GM23338 (cell line): ENCODE measurements around the gene FN1. TPM values are rescaled to one million over a fixed set of nuclear protein-coding genes. Genes with fewer than 3 reads are reported as not detected.
A peak's percentile ranks its signal among the peaks of the same experiment; 100 is the strongest.

Source experiments
- ATAC-seq: fragments of 200-7000 bp; cut with Tn5 transposase; 3 replicates; pipeline ENCODE4 v1.9.1; 2020
- DNase-seq: peaks from one replicate; pipeline ENCODE4 v3.0.0-alpha.2; 2015; ENCODE audit warnings: low spot score
- H2AFZ ChIP-seq: fragments of 200-600 bp; sonication (generic); 2 replicates; pipeline ENCODE4 v1.8.0; 2016; ENCODE audit warnings: antibody characterized with exemption, mild to moderate bottlenecking, moderate library complexity
- H3F3A ChIP-seq: fragments of 200-600 bp; sonication (generic); replicated peaks from 2 replicates; pipeline ENCODE4 v1.8.0; 2017; ENCODE audit warnings: antibody characterized with exemption, mixed run types, low read depth
- H3K27ac ChIP-seq: fragments of 200-600 bp; sonication (generic); 2 replicates; pipeline ENCODE4 v1.6.1; 2016; ENCODE audit warnings: low read depth
- H3K27me3 ChIP-seq: fragments of 200-600 bp; sonication (generic); 2 replicates; pipeline ENCODE4 v1.8.0; 2016; ENCODE audit warnings: mild to moderate bottlenecking, mixed run types, moderate library complexity; ENCODE audit not compliant: insufficient read depth
- H3K36me3 ChIP-seq: fragments of 200-600 bp; sonication (generic); 2 replicates; pipeline ENCODE4 v1.8.0; 2016; ENCODE audit warnings: mild to moderate bottlenecking; ENCODE audit not compliant: insufficient read depth
- H3K4me1 ChIP-seq: fragments of 200-600 bp; sonication (generic); 2 replicates; pipeline ENCODE4 v1.8.0; 2016; ENCODE audit warnings: mild to moderate bottlenecking, moderate library complexity; ENCODE audit not compliant: insufficient read depth
- H3K4me2 ChIP-seq: fragments of 200-600 bp; sonication (generic); 2 replicates; pipeline ENCODE4 v1.7.1; 2017; ENCODE audit warnings: mixed run types
- H3K4me3 ChIP-seq: fragments of 200-600 bp; sonication (generic); 2 replicates; pipeline ENCODE4 v1.6.1; 2016; ENCODE audit warnings: mixed run types
- H3K79me2 ChIP-seq: fragments of 200-600 bp; sonication (generic); replicated peaks from 2 replicates; pipeline ENCODE4 v1.8.0; 2017; ENCODE audit warnings: mild to moderate bottlenecking; ENCODE audit not compliant: insufficient read depth
- H3K9me2 ChIP-seq: fragments of 200-600 bp; sonication (generic); 2 replicates; pipeline ENCODE4 v1.8.0; 2017; ENCODE audit not compliant: insufficient read depth
- H4K20me1 ChIP-seq: fragments of 200-600 bp; sonication (generic); replicated peaks from 2 replicates; pipeline ENCODE4 v1.8.0; 2017; ENCODE audit warnings: mild to moderate bottlenecking; ENCODE audit not compliant: insufficient read depth
- H3K27ac Mint-ChIP-seq: 2 replicates; pipeline ENCODE4 v1.8.0; 2020; ENCODE audit warnings: inconsistent platforms, mild to moderate bottlenecking, moderate library complexity, mixed read lengths
- H3K27me3 Mint-ChIP-seq: 3 replicates; pipeline ENCODE4 v1.8.0; 2022; ENCODE audit warnings: low read depth, mild to moderate bottlenecking, moderate library complexity, mixed read lengths, inconsistent platforms; ENCODE audit not compliant: insufficient read depth, poor library complexity
- H3K36me3 Mint-ChIP-seq: 3 replicates; pipeline ENCODE4 v1.8.0; 2021; ENCODE audit warnings: low read depth, mild to moderate bottlenecking, inconsistent platforms, moderate library complexity, mixed read lengths
- H3K4me1 Mint-ChIP-seq: 3 replicates; pipeline ENCODE4 v1.8.0; 2020; ENCODE audit warnings: mild to moderate bottlenecking, inconsistent platforms, mixed read lengths
- H3K4me3 Mint-ChIP-seq: 3 replicates; pipeline ENCODE4 v1.8.0; 2021; ENCODE audit warnings: moderate library complexity, mild to moderate bottlenecking, inconsistent platforms, mixed read lengths
- H3K9me3 Mint-ChIP-seq: 3 replicates; pipeline ENCODE4 v1.8.0; 2020; ENCODE audit warnings: moderate library complexity, mild to moderate bottlenecking, inconsistent platforms, mixed read lengths
- CREB1 ChIP-seq: fragments of 250-450 bp; sonication (Bioruptor Pico); IDR thresholded peaks from 2 replicates; pipeline ENCODE4 v1.5.0; 2020; ENCODE audit warnings: low read depth, mild to moderate bottlenecking, moderate library complexity
- EZH2 ChIP-seq: fragments of 200-600 bp; sonication (generic); IDR thresholded peaks from one replicate; pipeline ENCODE4 v1.8.0; 2017; ENCODE audit warnings: antibody characterized with exemption, mild to moderate bottlenecking, low read depth; ENCODE audit not compliant: unreplicated experiment
- EZH2phosphoT487 ChIP-seq: fragments of 200-600 bp; sonication (generic); IDR thresholded peaks from one replicate; pipeline ENCODE4 v1.8.1; 2018; ENCODE audit warnings: antibody characterized with exemption; ENCODE audit not compliant: unreplicated experiment
- JUNB ChIP-seq: IDR thresholded peaks from one replicate; pipeline ENCODE4 v1.6.1; 2016; ENCODE audit warnings: antibody characterized with exemption; ENCODE audit not compliant: unreplicated experiment
- NANOG ChIP-seq: IDR thresholded peaks from 2 replicates; pipeline ENCODE4 v1.6.1; 2016; ENCODE audit warnings: antibody characterized with exemption, borderline replicate concordance
- POLR2AphosphoS5 ChIP-seq: IDR thresholded peaks from 2 replicates; pipeline ENCODE4 v1.6.1; 2016; ENCODE audit warnings: antibody characterized with exemption, low read depth
- STAT1 ChIP-seq: IDR thresholded peaks from one replicate; pipeline ENCODE4 v1.6.1; 2016; ENCODE audit warnings: antibody characterized with exemption; ENCODE audit not compliant: unreplicated experiment
- ZNF114 ChIP-seq: fragments of 250-450 bp; sonication (Bioruptor Pico); IDR thresholded peaks from 2 replicates; pipeline ENCODE4 v1.5.0; 2020; ENCODE audit warnings: mild to moderate bottlenecking, moderate library complexity
- ZNF331 ChIP-seq: fragments of 250-450 bp; sonication (Bioruptor Pico); IDR thresholded peaks from 2 replicates; pipeline ENCODE4 v1.5.0; 2020; ENCODE audit warnings: low read depth, mild to moderate bottlenecking, moderate library complexity
- polyA plus RNA-seq: library from polyadenylated mRNA; unstranded; fragments of >200 nt; fragmentation: Nextera tagmentation; extraction: Ambion mirVana; gene quantifications from 2 replicates; pipeline ENCODE4 v1.2.1, GENCODE V29; 2016
- total RNA-seq: library from RNA; depleted of rRNA; stranded (reverse); fragments of >200 nt; shearing (Covaris generic); gene quantifications from 2 replicates; pipeline ENCODE4 v1.2.3, GENCODE V29; 2014
- TF ChIP-seq, protein P1 (sequence below): IDR thresholded peaks from 2 replicates; pipeline ENCODE4 v1.6.1; 2016; ENCODE audit warnings: antibody characterized with exemption
- TF ChIP-seq, protein P2 (sequence below), 2 experiments: fragments of 200-600 bp in 1 of 2; sonication (generic) in 1 of 2; conservative IDR thresholded peaks; 2 replicates each; pipeline versions ENCODE4 v1.5.1 to v1.6.1; 2016 to 2017; ENCODE audit warnings: antibody characterized with exemption in 2 of 2, low read depth in 2 of 2, mild to moderate bottlenecking in 2 of 2, moderate library complexity in 1 of 2
- TF ChIP-seq, protein P3 (sequence below): fragments of 250-450 bp; sonication (Bioruptor Pico); IDR thresholded peaks from 2 replicates; pipeline ENCODE4 v1.5.0; 2020; ENCODE audit warnings: mild to moderate bottlenecking, moderate library complexity
- TF ChIP-seq, protein P4 (sequence below): IDR thresholded peaks from one replicate; pipeline ENCODE4 v1.6.1; 2018; ENCODE audit warnings: antibody characterized with exemption; ENCODE audit not compliant: unreplicated experiment

FN1 gene
- total and polyA plus RNA-seq, 2 experiments from 2014 or later = 79.6 to 255 TPM

DNA sequence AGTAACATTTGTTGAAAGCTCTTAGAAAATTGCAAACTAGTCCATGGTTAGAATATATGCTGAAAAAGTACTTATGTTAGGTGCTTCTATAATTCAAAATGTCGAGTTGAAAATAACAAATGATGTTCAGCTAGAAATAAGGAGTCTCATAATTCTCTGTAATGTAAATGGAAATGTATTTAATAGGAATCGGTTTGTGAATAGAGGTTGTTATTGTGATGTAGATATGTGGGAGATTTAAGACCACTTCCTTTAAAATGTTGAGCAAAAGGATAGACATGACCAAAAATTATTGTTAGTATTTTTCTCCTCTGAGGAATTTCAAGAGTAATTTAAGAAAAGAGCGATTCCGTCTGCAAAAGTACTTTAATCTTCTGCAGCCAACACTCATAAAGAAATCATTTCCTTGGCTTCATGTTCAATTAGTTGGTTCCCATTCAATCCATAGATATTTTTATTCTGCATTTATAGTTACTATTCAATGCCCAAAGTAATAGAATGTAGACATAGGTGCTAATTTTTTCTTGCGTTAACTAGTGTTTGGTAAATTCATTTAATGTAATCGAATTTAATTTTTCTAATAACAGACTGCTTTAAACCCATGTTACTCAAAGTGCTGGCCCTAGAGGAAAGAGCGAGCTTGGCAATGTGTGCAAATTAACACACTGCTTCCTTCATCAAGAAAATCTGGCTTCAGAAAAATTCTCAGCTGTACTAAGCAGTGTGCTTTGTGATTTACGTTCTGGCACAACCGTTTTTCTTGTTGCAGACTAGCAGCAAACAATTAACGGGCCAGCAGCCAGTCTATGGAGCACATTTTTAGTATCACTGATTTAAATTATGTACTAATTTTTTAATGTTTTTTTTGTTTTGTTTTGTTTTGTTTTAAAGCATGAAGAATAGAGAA is 32.2 kb downstream of the FN1 start:
- ATAC-seq (no peak), DNase-seq (no peak)
- TF ChIP-seq NANOG (no peak), EZH2phosphoT487 (no peak), CREB1 (no peak), ZNF114 (CRISPR knock-in tag) (no peak), ZNF331 (CRISPR knock-in tag) (no peak), EZH2 (no peak), POLR2AphosphoS5 (no peak), JUNB (no peak), STAT1 (no peak)
- TF ChIP-seq, protein P1, sequence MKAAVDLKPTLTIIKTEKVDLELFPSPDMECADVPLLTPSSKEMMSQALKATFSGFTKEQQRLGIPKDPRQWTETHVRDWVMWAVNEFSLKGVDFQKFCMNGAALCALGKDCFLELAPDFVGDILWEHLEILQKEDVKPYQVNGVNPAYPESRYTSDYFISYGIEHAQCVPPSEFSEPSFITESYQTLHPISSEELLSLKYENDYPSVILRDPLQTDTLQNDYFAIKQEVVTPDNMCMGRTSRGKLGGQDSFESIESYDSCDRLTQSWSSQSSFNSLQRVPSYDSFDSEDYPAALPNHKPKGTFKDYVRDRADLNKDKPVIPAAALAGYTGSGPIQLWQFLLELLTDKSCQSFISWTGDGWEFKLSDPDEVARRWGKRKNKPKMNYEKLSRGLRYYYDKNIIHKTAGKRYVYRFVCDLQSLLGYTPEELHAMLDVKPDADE = no peak
- TF ChIP-seq, protein P2, sequence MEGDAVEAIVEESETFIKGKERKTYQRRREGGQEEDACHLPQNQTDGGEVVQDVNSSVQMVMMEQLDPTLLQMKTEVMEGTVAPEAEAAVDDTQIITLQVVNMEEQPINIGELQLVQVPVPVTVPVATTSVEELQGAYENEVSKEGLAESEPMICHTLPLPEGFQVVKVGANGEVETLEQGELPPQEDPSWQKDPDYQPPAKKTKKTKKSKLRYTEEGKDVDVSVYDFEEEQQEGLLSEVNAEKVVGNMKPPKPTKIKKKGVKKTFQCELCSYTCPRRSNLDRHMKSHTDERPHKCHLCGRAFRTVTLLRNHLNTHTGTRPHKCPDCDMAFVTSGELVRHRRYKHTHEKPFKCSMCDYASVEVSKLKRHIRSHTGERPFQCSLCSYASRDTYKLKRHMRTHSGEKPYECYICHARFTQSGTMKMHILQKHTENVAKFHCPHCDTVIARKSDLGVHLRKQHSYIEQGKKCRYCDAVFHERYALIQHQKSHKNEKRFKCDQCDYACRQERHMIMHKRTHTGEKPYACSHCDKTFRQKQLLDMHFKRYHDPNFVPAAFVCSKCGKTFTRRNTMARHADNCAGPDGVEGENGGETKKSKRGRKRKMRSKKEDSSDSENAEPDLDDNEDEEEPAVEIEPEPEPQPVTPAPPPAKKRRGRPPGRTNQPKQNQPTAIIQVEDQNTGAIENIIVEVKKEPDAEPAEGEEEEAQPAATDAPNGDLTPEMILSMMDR (conservative IDR thresholded peaks at IDR 0.05; ENCODE audit: low read depth in 2 of 2) = no peak
- TF ChIP-seq, protein P3, sequence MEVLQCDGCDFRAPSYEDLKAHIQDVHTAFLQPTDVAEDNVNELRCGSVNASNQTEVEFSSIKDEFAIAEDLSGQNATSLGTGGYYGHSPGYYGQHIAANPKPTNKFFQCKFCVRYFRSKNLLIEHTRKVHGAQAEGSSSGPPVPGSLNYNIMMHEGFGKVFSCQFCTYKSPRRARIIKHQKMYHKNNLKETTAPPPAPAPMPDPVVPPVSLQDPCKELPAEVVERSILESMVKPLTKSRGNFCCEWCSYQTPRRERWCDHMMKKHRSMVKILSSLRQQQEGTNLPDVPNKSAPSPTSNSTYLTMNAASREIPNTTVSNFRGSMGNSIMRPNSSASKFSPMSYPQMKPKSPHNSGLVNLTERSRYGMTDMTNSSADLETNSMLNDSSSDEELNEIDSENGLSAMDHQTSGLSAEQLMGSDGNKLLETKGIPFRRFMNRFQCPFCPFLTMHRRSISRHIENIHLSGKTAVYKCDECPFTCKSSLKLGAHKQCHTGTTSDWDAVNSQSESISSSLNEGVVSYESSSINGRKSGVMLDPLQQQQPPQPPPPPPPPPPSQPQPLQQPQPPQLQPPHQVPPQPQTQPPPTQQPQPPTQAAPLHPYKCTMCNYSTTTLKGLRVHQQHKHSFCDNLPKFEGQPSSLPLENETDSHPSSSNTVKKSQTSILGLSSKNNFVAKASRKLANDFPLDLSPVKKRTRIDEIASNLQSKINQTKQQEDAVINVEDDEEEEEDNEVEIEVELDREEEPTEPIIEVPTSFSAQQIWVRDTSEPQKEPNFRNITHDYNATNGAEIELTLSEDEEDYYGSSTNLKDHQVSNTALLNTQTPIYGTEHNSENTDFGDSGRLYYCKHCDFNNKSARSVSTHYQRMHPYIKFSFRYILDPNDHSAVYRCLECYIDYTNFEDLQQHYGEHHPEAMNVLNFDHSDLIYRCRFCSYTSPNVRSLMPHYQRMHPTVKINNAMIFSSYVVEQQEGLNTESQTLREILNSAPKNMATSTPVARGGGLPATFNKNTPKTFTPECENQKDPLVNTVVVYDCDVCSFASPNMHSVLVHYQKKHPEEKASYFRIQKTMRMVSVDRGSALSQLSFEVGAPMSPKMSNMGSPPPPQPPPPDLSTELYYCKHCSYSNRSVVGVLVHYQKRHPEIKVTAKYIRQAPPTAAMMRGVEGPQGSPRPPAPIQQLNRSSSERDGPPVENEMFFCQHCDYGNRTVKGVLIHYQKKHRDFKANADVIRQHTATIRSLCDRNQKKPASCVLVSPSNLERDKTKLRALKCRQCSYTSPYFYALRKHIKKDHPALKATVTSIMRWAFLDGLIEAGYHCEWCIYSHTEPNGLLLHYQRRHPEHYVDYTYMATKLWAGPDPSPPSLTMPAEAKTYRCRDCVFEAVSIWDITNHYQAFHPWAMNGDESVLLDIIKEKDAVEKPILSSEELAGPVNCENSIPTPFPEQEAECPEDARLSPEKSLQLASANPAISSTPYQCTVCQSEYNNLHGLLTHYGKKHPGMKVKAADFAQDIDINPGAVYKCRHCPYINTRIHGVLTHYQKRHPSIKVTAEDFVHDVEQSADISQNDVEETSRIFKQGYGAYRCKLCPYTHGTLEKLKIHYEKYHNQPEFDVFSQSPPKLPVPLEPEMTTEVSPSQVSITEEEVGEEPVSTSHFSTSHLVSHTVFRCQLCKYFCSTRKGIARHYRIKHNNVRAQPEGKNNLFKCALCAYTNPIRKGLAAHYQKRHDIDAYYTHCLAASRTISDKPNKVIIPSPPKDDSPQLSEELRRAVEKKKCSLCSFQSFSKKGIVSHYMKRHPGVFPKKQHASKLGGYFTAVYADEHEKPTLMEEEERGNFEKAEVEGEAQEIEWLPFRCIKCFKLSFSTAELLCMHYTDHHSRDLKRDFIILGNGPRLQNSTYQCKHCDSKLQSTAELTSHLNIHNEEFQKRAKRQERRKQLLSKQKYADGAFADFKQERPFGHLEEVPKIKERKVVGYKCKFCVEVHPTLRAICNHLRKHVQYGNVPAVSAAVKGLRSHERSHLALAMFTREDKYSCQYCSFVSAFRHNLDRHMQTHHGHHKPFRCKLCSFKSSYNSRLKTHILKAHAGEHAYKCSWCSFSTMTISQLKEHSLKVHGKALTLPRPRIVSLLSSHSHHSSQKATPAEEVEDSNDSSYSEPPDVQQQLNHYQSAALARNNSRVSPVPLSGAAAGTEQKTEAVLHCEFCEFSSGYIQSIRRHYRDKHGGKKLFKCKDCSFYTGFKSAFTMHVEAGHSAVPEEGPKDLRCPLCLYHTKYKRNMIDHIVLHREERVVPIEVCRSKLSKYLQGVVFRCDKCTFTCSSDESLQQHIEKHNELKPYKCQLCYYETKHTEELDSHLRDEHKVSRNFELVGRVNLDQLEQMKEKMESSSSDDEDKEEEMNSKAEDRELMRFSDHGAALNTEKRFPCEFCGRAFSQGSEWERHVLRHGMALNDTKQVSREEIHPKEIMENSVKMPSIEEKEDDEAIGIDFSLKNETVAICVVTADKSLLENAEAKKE (CRISPR knock-in tag) = no peak
- TF ChIP-seq, protein P4, sequence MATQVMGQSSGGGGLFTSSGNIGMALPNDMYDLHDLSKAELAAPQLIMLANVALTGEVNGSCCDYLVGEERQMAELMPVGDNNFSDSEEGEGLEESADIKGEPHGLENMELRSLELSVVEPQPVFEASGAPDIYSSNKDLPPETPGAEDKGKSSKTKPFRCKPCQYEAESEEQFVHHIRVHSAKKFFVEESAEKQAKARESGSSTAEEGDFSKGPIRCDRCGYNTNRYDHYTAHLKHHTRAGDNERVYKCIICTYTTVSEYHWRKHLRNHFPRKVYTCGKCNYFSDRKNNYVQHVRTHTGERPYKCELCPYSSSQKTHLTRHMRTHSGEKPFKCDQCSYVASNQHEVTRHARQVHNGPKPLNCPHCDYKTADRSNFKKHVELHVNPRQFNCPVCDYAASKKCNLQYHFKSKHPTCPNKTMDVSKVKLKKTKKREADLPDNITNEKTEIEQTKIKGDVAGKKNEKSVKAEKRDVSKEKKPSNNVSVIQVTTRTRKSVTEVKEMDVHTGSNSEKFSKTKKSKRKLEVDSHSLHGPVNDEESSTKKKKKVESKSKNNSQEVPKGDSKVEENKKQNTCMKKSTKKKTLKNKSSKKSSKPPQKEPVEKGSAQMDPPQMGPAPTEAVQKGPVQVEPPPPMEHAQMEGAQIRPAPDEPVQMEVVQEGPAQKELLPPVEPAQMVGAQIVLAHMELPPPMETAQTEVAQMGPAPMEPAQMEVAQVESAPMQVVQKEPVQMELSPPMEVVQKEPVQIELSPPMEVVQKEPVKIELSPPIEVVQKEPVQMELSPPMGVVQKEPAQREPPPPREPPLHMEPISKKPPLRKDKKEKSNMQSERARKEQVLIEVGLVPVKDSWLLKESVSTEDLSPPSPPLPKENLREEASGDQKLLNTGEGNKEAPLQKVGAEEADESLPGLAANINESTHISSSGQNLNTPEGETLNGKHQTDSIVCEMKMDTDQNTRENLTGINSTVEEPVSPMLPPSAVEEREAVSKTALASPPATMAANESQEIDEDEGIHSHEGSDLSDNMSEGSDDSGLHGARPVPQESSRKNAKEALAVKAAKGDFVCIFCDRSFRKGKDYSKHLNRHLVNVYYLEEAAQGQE = no peak
- Histone ChIP-seq H3K27me3 (no peaks in the 10 kb centered on the region), H3K36me3 (peaks cover 38% of the 10 kb centered on the region), H3K4me1 (peaks cover 5% of the 10 kb centered on the region), H3F3A (no peaks in the 10 kb centered on the region), H3K4me3 (no peak overlapping the region), H4K20me1 (no peaks in the 10 kb centered on the region), H2AFZ (no peak overlapping the region), H3K9me2 (no peaks in the 10 kb centered on the region), H3K27ac (no peak overlapping the region), H3K4me2 (no peak overlapping the region), H3K79me2 (no peaks in the 10 kb centered on the region)
- Mint-ChIP-seq H3K4me3 (no peak overlapping the region), H3K9me3 (no peaks in the 10 kb centered on the region), H3K27me3 (no peaks in the 10 kb centered on the region), H3K36me3 (peaks cover 20% of the 10 kb centered on the region), H3K4me1 (peaks cover 14% of the 10 kb centered on the region; the same call in 2 of the 3 replicates), H3K27ac (peak overlapping the region; percentile 43; the same call in 1 of the 2 replicates)
